HG03457 (cell line): ENCODE results near the gene RNF39.
A peak's percentile ranks its signal among the peaks of the same experiment; 100 is the strongest.
"Not testable (repeated sequence)": the region's sequence is repeated elsewhere in the genome, so short reads cannot be mapped to it uniquely, and the experiment has no call there.

Experiments used
- ATAC-seq: cut with Tn5 transposase; IDR thresholded peaks from one replicate; pipeline ENCODE4 v1.9.1; 2021; ENCODE audit warnings: moderate number of reproducible peaks; ENCODE audit not compliant: unreplicated experiment

The RNF39 gene, protein sequence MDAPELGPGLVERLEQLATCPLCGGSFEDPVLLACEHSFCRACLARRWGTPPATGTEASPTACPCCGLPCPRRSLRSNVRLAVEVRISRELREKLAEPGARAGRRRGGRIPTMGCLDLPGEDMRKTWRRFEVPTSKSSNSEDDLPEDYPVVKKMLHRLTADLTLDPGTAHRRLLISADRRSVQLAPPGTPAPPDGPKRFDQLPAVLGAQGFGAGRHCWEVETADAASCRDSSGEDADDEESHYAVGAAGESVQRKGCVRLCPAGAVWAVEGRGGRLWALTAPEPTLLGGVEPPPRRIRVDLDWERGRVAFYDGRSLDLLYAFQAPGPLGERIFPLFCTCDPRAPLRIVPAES

GRCh38 chr6:30075094-30075789, at the start of gene RNF39:
TSS of gene RNF39 (minus strand) at chr6:30075769. CDS start at chr6:30075585, 184 bp downstream.
- no peak for ATAC-seq

- no peak for ATAC-seq
Measured at GRCh38 chr6:30122515-30122914, 46.9 kb upstream of the RNF39 start.

- no peak for ATAC-seq
Measured at GRCh38 chr6:30121446-30122366, 46.1 kb upstream of the RNF39 start.

DNA sequence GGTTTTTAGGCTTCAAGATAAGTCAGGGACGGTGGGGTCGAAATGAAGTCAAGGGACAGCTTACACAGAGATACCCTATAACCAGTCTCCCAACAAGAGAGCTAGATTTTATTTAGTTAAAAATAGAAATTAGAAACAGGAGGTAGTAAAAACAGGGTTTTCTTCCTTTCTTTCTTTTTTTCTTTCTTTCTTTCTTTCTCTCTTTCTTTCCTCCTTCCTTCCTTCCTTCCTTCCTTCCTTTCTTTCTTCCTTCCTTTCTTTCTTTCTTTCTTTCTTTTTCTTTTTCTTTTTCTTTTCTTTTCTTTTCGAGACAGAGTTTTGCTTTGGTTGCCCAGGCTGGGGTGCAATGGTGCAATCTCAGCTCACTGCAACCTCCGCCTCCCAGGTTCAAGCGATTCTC, 43.1 kb upstream of the RNF39 start:
- not testable (repeated sequence) for ATAC-seq

GRCh38 chr6:30116724-30117123, 41.2 kb upstream of the RNF39 start:
- no peak for ATAC-seq

GRCh38 chr6:30113841-30114240, 38.3 kb upstream of the RNF39 start:
- no peak for ATAC-seq

GRCh38 chr6:30113003-30113759, 37.6 kb upstream of the RNF39 start, which contains the start of gene TRIM31:
TSS of gene TRIM31 (minus strand) at chr6:30113090. CDS start at chr6:30112805, 285 bp downstream.
- peak; percentile 70 for ATAC-seq

- ATAC-seq = no peak
Measured at GRCh38 chr6:30112402-30112994, 36.9 kb upstream of the RNF39 start.

- no peak for ATAC-seq
Measured at GRCh38 chr6:30111266-30111856, 35.8 kb upstream of the RNF39 start.

DNA sequence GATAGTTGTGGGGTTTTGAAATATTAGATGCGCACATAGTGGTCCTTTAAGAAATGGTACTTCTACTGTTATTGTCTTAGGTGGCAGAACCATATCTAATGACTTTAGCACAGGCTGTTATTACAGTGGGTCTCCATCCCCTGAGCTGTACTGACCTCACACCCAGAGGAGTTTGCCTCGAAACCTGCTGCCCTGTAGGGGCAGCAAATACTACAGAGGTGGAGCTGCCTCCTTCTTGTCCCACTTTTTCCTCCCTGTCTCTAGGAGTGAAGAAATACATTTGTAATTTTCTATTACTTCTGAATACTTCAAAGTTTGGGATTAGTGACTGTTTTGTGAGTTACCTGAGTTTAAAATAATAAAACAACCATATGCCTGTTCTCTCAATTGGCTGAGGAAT, 29.1 kb upstream of the RNF39 start:
- no peak for ATAC-seq

DNA sequence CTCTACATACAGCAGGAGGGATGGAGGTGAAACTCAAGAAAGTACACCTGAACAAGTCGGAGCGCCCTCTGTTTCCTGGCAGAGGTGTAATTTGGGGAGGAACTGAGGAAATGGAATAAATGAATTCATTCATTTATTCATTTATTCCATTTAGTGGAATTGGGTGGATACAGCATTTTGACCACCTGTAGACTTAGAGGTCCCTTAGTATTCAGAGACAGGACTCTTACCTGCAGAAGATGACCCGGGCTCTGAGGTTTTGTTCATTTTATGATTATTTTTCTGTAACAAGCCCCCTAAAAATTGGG, 28.3 kb upstream of the RNF39 start:
- ATAC-seq = no peak

DNA sequence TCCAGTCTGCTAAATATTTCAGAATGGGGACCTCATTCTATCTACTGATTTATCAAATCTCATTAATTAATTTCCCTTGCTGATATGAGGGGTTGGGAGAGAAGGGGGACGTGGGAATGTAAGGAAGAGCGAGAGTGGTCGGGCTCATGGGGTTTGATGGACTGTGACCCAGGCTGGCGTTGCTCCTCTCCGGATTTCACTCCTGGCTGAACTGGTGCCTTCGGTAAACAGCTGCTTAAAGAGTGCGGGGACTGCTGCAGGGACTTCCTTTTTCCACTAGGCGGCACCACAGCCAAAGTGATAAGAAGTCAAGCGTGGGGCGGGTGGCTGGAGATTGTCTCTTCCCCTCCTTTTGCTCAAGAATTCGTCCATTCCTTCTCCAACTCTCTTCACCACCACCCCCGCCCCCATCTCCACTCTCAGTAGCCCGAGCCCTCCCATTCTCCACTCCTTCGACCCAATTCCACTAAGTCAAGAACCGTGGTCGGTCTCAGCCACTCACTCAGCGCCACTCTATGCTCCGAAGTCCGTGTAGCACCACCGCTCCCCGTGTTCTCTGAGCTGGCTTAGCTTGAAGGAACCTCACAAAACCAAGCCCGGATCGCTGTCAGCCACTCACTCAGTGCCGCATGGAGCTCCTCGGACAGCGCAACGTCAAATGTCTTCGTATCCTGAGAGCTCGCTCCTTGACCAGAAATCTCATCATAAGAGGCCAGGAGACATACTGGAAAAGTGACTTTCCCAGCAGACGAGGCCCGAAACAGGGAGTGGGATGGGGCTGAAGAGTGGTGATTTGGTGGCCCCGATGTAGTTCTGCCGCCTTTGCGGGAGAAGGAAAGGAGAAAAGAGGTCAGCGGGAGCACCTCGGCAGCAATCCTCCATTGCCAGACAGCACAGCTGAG, 27.7 kb upstream of the RNF39 start:
- ATAC-seq = no peak

- ATAC-seq = no peak
Measured at GRCh38 chr6:30102414-30102969, 26.9 kb upstream of the RNF39 start.

DNA sequence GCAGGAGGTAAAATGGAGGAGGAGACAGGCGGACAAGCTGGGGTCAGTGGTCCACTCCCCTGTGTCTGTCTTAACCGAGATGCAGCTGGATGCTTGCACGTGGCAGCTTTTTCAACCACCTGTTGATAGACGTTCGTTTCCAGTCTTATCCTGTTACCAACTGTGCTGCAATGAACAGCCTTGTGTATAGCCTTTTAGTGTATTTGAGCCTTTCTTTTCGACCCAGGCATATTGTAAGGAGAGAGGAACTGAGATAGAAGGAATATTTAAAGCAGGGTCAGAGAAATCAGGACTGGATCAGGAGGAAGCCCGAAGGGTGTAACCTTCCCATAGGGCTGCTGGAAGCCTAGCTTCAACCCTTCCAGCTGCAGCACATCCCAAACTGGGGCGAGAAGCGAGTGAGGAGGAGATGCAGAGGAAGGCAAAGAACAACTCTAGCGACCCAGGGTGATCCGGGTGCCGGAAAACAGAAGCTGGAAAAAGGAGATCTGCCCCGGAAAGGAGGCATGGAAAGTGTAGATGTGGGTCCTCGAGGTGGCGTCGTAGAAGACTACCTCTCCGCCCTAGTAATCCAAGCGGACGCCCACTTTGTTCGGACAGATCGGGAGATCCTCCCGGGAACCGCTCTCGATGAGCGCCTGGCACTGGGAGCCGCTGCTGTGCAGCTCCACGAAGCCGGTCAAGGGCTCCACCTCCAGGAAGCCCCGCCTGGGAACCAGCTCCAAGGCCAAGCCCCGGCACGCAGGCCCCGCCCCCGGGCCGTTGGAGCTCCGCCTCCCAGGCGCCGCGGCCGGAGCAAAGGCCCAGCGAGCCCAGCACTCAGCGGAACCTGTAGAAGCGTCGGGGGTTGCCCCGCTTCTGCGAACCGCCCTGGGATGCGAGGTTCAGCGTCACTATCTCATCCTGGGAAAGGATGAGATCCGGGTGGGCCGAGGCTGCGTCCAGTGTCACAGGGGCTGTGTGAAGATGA, 26.2 kb upstream of the RNF39 start:
- ATAC-seq = no peak

GRCh38 chr6:30100585-30101443, 25.2 kb upstream of the RNF39 start:
- ATAC-seq = no peak

DNA sequence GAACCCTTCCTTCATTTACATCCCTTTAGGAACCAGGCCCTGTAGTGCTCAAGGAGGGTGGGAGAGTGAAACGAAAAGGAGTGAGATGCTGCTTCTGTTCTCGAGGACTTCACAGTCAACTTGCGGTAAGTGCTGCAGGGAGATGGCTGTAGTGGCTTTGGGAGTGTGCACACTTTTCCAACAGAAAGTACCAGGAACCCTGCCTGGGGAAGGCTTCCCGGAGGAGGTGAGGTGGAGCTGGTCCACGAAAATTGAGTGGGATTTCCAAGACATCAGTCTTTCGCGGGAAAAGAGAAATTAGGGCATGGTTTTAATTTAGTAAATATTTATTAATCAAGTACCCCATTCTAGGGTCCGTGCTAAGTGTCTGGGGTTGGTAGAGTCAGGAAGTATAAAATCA, 24.6 kb upstream of the RNF39 start:
- no peak for ATAC-seq
